Stimulated activated CD4-positive, alpha-beta T cell treated with anti-CD3 and anti-CD28 coated beads, TNF-alpha, amount 100 ng/mL, for 1 hour (primary cell): ENCODE measurements around the gene ZNF641.
"Not testable (repeated sequence)": the region's sequence is repeated elsewhere in the genome, so short reads cannot be mapped to it uniquely, and the experiment has no call there.

Experiments used
- DNase-seq, 3 donors: peaks; one replicate each; pipeline ENCODE4 v3.0.0-alpha.2; 2020; ENCODE audit warnings: low read depth in 3 of 3, low spot score in 1 of 3

ZNF641 gene

GRCh38 chr12:48336061-48336460, 14.7 kb downstream of the ZNF641 start:
- DNase-seq: no peak

- no peak for DNase-seq
These were observed 15.9 kb downstream of the ZNF641 start for GRCh38 chr12:48334808-48335207.

GRCh38 chr12:48333680-48334079, 17.0 kb downstream of the ZNF641 start:
- DNase-seq: not testable (repeated sequence)

- DNase-seq: no peak
These were observed 19.3 kb downstream of the ZNF641 start for GRCh38 chr12:48331399-48331798.

- no peak for DNase-seq
These were observed 21.4 kb downstream of the ZNF641 start for GRCh38 chr12:48329199-48329939.

- no peak for DNase-seq
These were observed 34.2 kb downstream of the ZNF641 start for GRCh38 chr12:48316491-48316890.

- DNase-seq: no peak
These were observed 39.4 kb downstream of the ZNF641 start for GRCh38 chr12:48311313-48311712.

GRCh38 chr12:48307269-48307668, 43.5 kb downstream of the ZNF641 start:
- DNase-seq: no peak

- DNase-seq: no peak
These were observed 45.5 kb downstream of the ZNF641 start for GRCh38 chr12:48305190-48305589.

- DNase-seq: no peak
These were observed 48.4 kb downstream of the ZNF641 start for GRCh38 chr12:48302161-48302911.

- no peak for DNase-seq
These were observed 49.9 kb downstream of the ZNF641 start for GRCh38 chr12:48300774-48301173.

- peak in 1 of 3 donors; percentile 34 for DNase-seq
These were observed 54.0 kb downstream of the ZNF641 start for GRCh38 chr12:48296586-48297282.

- DNase-seq: no peak
These were observed 58.7 kb downstream of the ZNF641 start for GRCh38 chr12:48292040-48292439.

- DNase-seq: no peak
These were observed 59.2 kb downstream of the ZNF641 start for GRCh38 chr12:48291511-48291910.

- DNase-seq: no peak
These were observed 62.1 kb downstream of the ZNF641 start for GRCh38 chr12:48288387-48289268.
